K562 (cell line): ENCODE results near the gene CCDC18.

Source experiments
- FOXM1 ChIP-seq, 2 experiments: fragments of 450-650 bp in 1 of 2; sonication (generic) in 1 of 2; formaldehyde crosslinking in 1 of 2; IDR thresholded peaks; 2 replicates each; pipeline versions ENCODE4 v1.6.1 to v1.9.0; 2017 to 2022; ENCODE audit warnings: low read depth in 2 of 2, mild to moderate bottlenecking in 2 of 2, missing genetic modification reagents in 1 of 2, moderate library complexity in 1 of 2
- RBM22 ChIP-seq: fragments of 200-400 bp; formaldehyde crosslinking; IDR thresholded peaks from 2 replicates; pipeline ENCODE4 v1.6.1; 2018; ENCODE audit warnings: low read length, low read depth; ENCODE audit not compliant: poor library complexity, severe bottlenecking

DNA sequence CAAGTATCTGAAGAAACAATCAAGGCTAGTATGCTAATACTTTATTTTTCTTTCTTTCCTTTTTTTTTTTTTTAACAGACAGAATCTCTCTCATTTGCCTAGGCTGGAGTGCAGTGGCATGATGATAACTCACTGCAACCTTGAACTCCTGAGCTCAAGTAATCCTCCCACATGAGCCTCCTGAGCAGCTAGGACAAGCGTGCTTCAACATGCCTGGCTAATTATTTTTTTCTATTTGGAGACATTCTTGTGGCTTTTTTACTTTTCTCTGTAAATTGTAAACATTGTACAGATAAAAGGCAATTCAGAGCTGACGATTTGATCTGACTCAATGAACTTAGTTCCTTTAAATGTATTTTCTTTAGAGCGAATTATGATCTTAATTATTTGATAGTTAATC, 41.4 kb downstream of the CCDC18 start:
- no peak for TF ChIP-seq RBM22
- no peak for TF ChIP-seq FOXM1 (IDR thresholded peaks at IDR 0.05; ENCODE audit: low read depth)
- TF ChIP-seq FOXM1 (CRISPR knock-in tag; IDR thresholded peaks at IDR 0.05; ENCODE audit: low read depth) = no peak
